Vagina (tissue), 2 donors: Measurements from ENCODE around the gene RUNDC1. TPM values are rescaled to one million over a fixed set of nuclear protein-coding genes. Genes with fewer than 3 reads are reported as not detected.

ENCODE experiments used
- DNase-seq, 2 donors: peaks; one replicate each; pipeline ENCODE4 v3.0.0-alpha.2; 2017; ENCODE audit errors: extremely low spot score in 2 of 2
- H3K27ac ChIP-seq: fragments of 200-600 bp; sonication (generic); one replicate; pipeline ENCODE4 v1.5.1; 2019
- H3K27me3 ChIP-seq: fragments of 200-600 bp; sonication (generic); one replicate; pipeline ENCODE4 v1.5.1; 2019
- H3K36me3 ChIP-seq, 2 donors: fragments of 200-600 bp; sonication (generic); one replicate each; pipeline ENCODE4 v1.5.1; 2017 to 2019
- H3K4me1 ChIP-seq: fragments of 200-600 bp; sonication (generic); one replicate; pipeline ENCODE4 v1.5.1; 2019
- H3K4me3 ChIP-seq, 2 donors: fragments of 200-600 bp; sonication (generic); 1 replicate in 1 of 2; 2 replicates in 1 of 2; pipeline ENCODE4 v1.5.1; 2016 to 2019
- H3K9me3 ChIP-seq: fragments of 200-600 bp; sonication (generic); one replicate; pipeline ENCODE4 v1.5.1; 2019
- CTCF ChIP-seq, 3 experiments: fragments of 450-650 bp in 2 of 3; fragments of 200-600 bp in 1 of 3; sonication (generic) in 1 of 3; IDR thresholded peaks; one replicate each; pipeline ENCODE4 v1.5.1; 2017 to 2019; ENCODE audit warnings: antibody characterized with exemption in 3 of 3, mild to moderate bottlenecking in 2 of 3, moderate library complexity in 2 of 3
- POLR2A ChIP-seq, 2 donors: fragments of 450-650 bp; IDR thresholded peaks; one replicate each; pipeline ENCODE4 v1.6.1; 2017; ENCODE audit warnings: antibody characterized with exemption in 2 of 2, mild to moderate bottlenecking in 2 of 2, moderate library complexity in 2 of 2
- POLR2AphosphoS5 ChIP-seq, 2 donors: sonication (generic); formaldehyde crosslinking; IDR thresholded peaks; one replicate each; pipeline ENCODE4 v1.9.0; 2017; ENCODE audit warnings: antibody characterized with exemption in 2 of 2, mild to moderate bottlenecking in 2 of 2, low read depth in 1 of 2; ENCODE audit not compliant: insufficient read depth in 1 of 2
- intact Hi-C: fragments of 100-400 bp; cut with DNase I; formaldehyde crosslinking; loops from one replicate; pipeline ENCODE4 v1.15.1; 2023
- total RNA-seq: library from RNA; depleted of rRNA; stranded (reverse); fragments of >200 nt; gene quantifications from one replicate; pipeline ENCODE4 v1.2.3, GENCODE V29; 2016

Gene RUNDC1
- total RNA-seq, 1 donor from 2014 or later = 21.4 TPM

GRCh38 chr17:43014020-43014648 is 33.8 kb downstream of the RUNDC1 start:
- Histone ChIP-seq H3K27ac (peak overlapping the region; percentile 25), H3K27me3 (no peaks in the 10 kb centered on the region), H3K36me3 (peaks cover 0 to 37% of the 10 kb centered on the region in 2 donors), H3K4me1 (peaks cover 74% of the 10 kb centered on the region), H3K9me3 (no peaks in the 10 kb centered on the region), H3K4me3 (no peak overlapping the region)
- intact Hi-C loops = no loop called here
- TF ChIP-seq POLR2A (IDR thresholded peaks at IDR 0.05) (no peak), POLR2AphosphoS5 (IDR thresholded peaks at IDR 0.05; ENCODE audit: insufficient read depth in 1 of 2, low read depth in 1 of 2) (no peak), CTCF (IDR thresholded peaks at IDR 0.05) (no peak)
- DNase-seq = no peak

GRCh38 chr17:43014649-43015542 is 34.5 kb downstream of the RUNDC1 start:
- DNase-seq = no peak
- Histone ChIP-seq H3K27ac (peak overlapping the region; percentile 8), H3K27me3 (no peaks in the 10 kb centered on the region), H3K4me3 (no peak overlapping the region), H3K4me1 (peaks cover 76% of the 10 kb centered on the region), H3K36me3 (peaks cover 0 to 37% of the 10 kb centered on the region in 2 donors), H3K9me3 (no peaks in the 10 kb centered on the region)
- TF ChIP-seq POLR2A (IDR thresholded peaks at IDR 0.05) (no peak), POLR2AphosphoS5 (IDR thresholded peaks at IDR 0.05; ENCODE audit: insufficient read depth in 1 of 2, low read depth in 1 of 2) (no peak), CTCF (IDR thresholded peaks at IDR 0.05) (no peak)
- intact Hi-C loops = no loop called here

- Histone ChIP-seq H3K27me3 (no peaks in the 10 kb centered on the region), H3K4me1 (peaks cover 76% of the 10 kb centered on the region), H3K36me3 (peaks cover 0 to 37% of the 10 kb centered on the region in 2 donors), H3K27ac (peak overlapping the region; percentile 8), H3K4me3 (no peak overlapping the region), H3K9me3 (no peaks in the 10 kb centered on the region)
- intact Hi-C loops = no loop called here
- TF ChIP-seq POLR2AphosphoS5 (IDR thresholded peaks at IDR 0.05; ENCODE audit: insufficient read depth in 1 of 2, low read depth in 1 of 2) (peak in 1 of 2 donors; percentile 49), POLR2A (IDR thresholded peaks at IDR 0.05) (no peak)
- no peak for DNase-seq
Observed at GRCh38 chr17:43015579-43015978, 35.2 kb downstream of the RUNDC1 start.

GRCh38 chr17:43016216-43016615 is 35.9 kb downstream of the RUNDC1 start:
- Histone ChIP-seq H3K27ac (peak overlapping the region; percentile 8), H3K36me3 (peaks cover 0 to 37% of the 10 kb centered on the region in 2 donors), H3K9me3 (no peaks in the 10 kb centered on the region), H3K4me3 (no peak overlapping the region), H3K4me1 (peaks cover 79% of the 10 kb centered on the region), H3K27me3 (no peaks in the 10 kb centered on the region)
- intact Hi-C loops = no loop called here
- TF ChIP-seq POLR2A (IDR thresholded peaks at IDR 0.05) (no peak), CTCF (IDR thresholded peaks at IDR 0.05) (no peak), POLR2AphosphoS5 (IDR thresholded peaks at IDR 0.05; ENCODE audit: insufficient read depth in 1 of 2, low read depth in 1 of 2) (no peak)
- DNase-seq = no peak

GRCh38 chr17:43018008-43018853 is 37.9 kb downstream of the RUNDC1 start:
- H3K27ac ChIP-seq = peak overlapping the region; percentile 99
- H3K4me1 ChIP-seq = peaks cover 71% of the 10 kb centered on the region
- intact Hi-C loops = no loop called here
- no peak overlapping the region for H3K4me3 ChIP-seq
- H3K36me3 ChIP-seq = peaks cover 0 to 34% of the 10 kb centered on the region in 2 donors
- TF ChIP-seq POLR2A (IDR thresholded peaks at IDR 0.05) = no peak
- TF ChIP-seq CTCF (IDR thresholded peaks at IDR 0.05) = no peak
- TF ChIP-seq POLR2AphosphoS5 (IDR thresholded peaks at IDR 0.05; ENCODE audit: insufficient read depth in 1 of 2, low read depth in 1 of 2) = no peak
- H3K9me3 ChIP-seq = no peaks in the 10 kb centered on the region
- H3K27me3 ChIP-seq = no peaks in the 10 kb centered on the region
- no peak for DNase-seq
